ENCODE measurements around the gene THSD7B. TPM values are rescaled to one million over a fixed set of nuclear protein-coding genes. Genes with fewer than 3 reads are reported as not detected.

The THSD7B gene
- total and polyA plus RNA-seq, 7 donors: 0.03 to 0.67 (median 0.13) TPM; not detected in 1

- 82 to 93% (median 92%) methylated on average over 1 of the region's 1 CpG for WGBS, 3 donors
- no peaks in the 10 kb centered on the region for H3K36me3 ChIP-seq (ENCODE audit: insufficient read depth in 1 of 2, low read depth in 1 of 2)
- no peak overlapping the region for H3K27ac ChIP-seq
- no peak for DNase-seq
- no peak overlapping the region for H3K4me3 ChIP-seq
- H3K4me1 ChIP-seq: no peaks in the 10 kb centered on the region
- peaks cover 0 to 1% (median 0%) of the 10 kb centered on the region in 3 donors for H3K27me3 ChIP-seq (ENCODE audit: insufficient read depth in 3 of 3, low read length in 2 of 3)
- no peaks in the 10 kb centered on the region for H3K9me3 ChIP-seq
- ATAC-seq: no peak
- no peak for TF ChIP-seq CTCF (IDR thresholded peaks at IDR 0.05)
- intact Hi-C loops (cut with DNase I): no loop called here
These were observed 62.8 kb downstream of the THSD7B start for GRCh38 chr2:136828162-136828561.

GRCh38 chr2:136828774-136829173 lies 63.4 kb downstream of the THSD7B start:
- WGBS, 3 donors: 34 to 74% (median 71%) methylated on average over 1 of the region's 1 CpG
- Histone ChIP-seq H3K36me3 (ENCODE audit: insufficient read depth in 1 of 2, low read depth in 1 of 2) (no peaks in the 10 kb centered on the region), H3K4me3 (no peak overlapping the region), H3K9me3 (no peaks in the 10 kb centered on the region), H3K4me1 (no peaks in the 10 kb centered on the region), H3K27me3 (ENCODE audit: insufficient read depth in 3 of 3, low read length in 2 of 3) (no peaks in the 10 kb centered on the region), H3K27ac (no peak overlapping the region)
- intact Hi-C loops (cut with DNase I): no loop called here
- DNase-seq (no peak), ATAC-seq (no peak)
- TF ChIP-seq CTCF (IDR thresholded peaks at IDR 0.05): no peak

- no peak overlapping the region for H3K4me3 ChIP-seq
- DNase-seq: no peak
- no peak overlapping the region for H3K27ac ChIP-seq
- TF ChIP-seq CTCF (IDR thresholded peaks at IDR 0.05): no peak
- H3K4me1 ChIP-seq: no peaks in the 10 kb centered on the region
- H3K27me3 ChIP-seq (ENCODE audit: insufficient read depth in 3 of 3, low read length in 2 of 3): no peaks in the 10 kb centered on the region
- no peaks in the 10 kb centered on the region for H3K36me3 ChIP-seq (ENCODE audit: insufficient read depth in 1 of 2, low read depth in 1 of 2)
- WGBS, 3 donors: 64 to 71% (median 68%) methylated on average over 1 of the region's 1 CpG
- intact Hi-C loops (cut with DNase I): no loop called here
- no peaks in the 10 kb centered on the region for H3K9me3 ChIP-seq
- no peak for ATAC-seq
These were observed 79.2 kb downstream of the THSD7B start for GRCh38 chr2:136844546-136844945.

GRCh38 chr2:136858656-136859055 lies 93.3 kb downstream of the THSD7B start:
- Histone ChIP-seq H3K27me3 (ENCODE audit: insufficient read depth in 3 of 3, low read length in 2 of 3) (no peaks in the 10 kb centered on the region), H3K27ac (no peak overlapping the region), H3K36me3 (ENCODE audit: insufficient read depth in 1 of 2, low read depth in 1 of 2) (no peaks in the 10 kb centered on the region), H3K4me1 (no peaks in the 10 kb centered on the region), H3K9me3 (no peaks in the 10 kb centered on the region), H3K4me3 (no peak overlapping the region)
- 39 to 52% (median 46%) methylated on average over 7 of the region's 7 CpGs for WGBS, 3 donors
- DNase-seq: no peak
- ATAC-seq: no peak
- no peak for TF ChIP-seq CTCF (IDR thresholded peaks at IDR 0.05)
- intact Hi-C loops (cut with DNase I): no loop called here

GRCh38 chr2:136860443-136860958 lies 95.2 kb downstream of the THSD7B start:
- 66 to 75% (median 69%) methylated on average over 2 of the region's 2 CpGs for WGBS, 3 donors

More at GRCh38 chr2:136860443-136860958, 95.2 kb downstream of the THSD7B start:
- ATAC-seq: no peak
- intact Hi-C loops (cut with DNase I): no loop called here
- H3K36me3 ChIP-seq (ENCODE audit: insufficient read depth in 1 of 2, low read depth in 1 of 2): no peaks in the 10 kb centered on the region
- H3K4me3 ChIP-seq: no peak overlapping the region
- DNase-seq: no peak
- no peaks in the 10 kb centered on the region for H3K4me1 ChIP-seq
- no peak for TF ChIP-seq CTCF (IDR thresholded peaks at IDR 0.05)
- H3K9me3 ChIP-seq: no peaks in the 10 kb centered on the region
- H3K27me3 ChIP-seq (ENCODE audit: insufficient read depth in 3 of 3, low read length in 2 of 3): no peaks in the 10 kb centered on the region
- no peak overlapping the region for H3K27ac ChIP-seq
